Dermis blood vessel endothelial cell (primary cell): ENCODE measurements around the gene MAP7. TPM values are rescaled to one million over a fixed set of nuclear protein-coding genes. Genes with fewer than 3 reads are reported as not detected.

Experiments
- DNase-seq: peaks from one replicate; pipeline ENCODE4 v3.0.0; 2010
- total RNA-seq: library from RNA; depleted of rRNA; stranded (reverse); fragments of >200 nt; gene quantifications from 2 replicates; pipeline ENCODE4 v1.2.3, GENCODE V29; 2014

The MAP7 gene
- total RNA-seq, 1 donor from 2014 or later, result 0.34 TPM

DNA sequence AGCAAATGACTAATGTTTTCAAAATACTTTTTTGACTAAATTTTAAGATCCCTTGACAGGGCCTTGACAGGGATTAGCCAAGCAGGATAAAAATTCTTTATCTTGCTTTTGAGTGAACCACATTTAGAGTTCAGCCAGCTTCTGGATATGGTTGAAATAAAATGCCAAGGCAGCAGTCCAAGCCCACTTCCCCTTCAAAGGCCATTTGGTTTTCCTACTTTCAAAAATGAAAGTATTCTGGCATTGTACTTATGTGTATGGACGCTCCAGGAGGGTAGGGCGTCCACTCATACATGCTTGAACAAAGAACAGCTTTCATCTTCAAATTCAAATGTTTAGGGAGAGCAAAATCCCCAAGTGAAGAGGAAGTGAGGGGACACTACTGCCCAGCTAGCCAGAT, 178.3 kb downstream of the MAP7 start:
- DNase-seq, result no peak

DNA sequence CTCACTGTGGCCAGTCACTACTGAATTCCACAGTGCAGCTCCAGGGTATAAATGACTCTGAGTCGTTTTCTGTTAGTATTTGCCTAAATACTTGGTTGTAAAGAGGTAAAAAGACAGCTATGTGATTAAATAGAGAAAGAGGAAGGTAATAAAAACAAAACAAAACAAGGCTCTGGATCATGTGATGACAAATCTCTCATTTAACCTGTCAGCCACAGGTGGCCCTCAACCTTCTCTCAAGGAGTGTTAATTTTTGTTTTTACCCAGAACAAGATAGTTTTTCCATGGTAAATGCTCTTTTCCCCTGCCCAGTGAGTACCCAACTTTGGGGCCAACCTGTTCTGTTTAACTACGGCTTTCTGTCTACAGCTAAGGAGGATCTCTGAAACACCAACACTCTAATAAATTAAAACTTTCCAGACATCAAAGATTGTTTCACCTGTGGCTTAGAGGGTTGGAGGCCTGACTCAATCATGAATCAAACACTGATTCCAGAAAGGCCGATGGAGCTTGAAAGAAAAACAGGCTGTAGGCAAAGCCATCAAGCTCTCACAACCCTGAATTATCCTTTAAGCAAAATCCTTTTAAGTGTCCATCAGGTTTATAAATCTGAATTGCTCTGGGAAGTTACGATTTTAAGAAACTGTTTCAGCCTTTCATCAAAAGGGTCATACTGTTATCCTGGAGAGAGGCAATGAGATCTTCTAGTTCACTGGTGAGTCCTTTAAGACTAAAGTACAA, 179.1 kb downstream of the MAP7 start:
- no peak for DNase-seq

DNA sequence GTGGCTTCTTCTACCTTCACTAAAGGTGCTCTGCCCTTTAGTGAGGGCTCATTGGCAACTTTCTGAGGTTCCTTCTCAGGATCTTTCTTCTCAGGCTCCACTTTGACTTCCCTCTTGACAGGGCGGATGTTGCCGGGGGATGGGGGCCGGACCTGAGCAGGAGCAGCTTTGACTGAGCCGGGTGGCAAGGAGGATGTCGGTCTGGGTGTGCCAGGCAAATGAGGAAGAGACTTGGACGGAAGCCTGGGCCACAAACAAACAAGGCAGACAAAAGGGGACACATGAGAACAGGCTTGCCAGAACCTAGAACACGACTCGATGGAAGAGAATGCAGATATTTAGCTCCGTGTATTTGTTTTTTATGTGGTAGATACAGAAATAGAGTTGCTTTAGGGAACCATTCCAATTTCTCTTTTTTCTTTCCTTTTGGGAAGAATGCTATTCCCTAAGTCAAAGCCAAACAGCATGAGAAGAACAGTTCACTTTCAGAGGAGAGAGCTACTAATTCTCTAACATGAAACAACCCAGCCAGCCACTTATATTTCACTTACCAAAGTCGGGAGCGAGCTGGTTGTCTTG, 184.4 kb downstream of the MAP7 start:
- no peak for DNase-seq

DNA sequence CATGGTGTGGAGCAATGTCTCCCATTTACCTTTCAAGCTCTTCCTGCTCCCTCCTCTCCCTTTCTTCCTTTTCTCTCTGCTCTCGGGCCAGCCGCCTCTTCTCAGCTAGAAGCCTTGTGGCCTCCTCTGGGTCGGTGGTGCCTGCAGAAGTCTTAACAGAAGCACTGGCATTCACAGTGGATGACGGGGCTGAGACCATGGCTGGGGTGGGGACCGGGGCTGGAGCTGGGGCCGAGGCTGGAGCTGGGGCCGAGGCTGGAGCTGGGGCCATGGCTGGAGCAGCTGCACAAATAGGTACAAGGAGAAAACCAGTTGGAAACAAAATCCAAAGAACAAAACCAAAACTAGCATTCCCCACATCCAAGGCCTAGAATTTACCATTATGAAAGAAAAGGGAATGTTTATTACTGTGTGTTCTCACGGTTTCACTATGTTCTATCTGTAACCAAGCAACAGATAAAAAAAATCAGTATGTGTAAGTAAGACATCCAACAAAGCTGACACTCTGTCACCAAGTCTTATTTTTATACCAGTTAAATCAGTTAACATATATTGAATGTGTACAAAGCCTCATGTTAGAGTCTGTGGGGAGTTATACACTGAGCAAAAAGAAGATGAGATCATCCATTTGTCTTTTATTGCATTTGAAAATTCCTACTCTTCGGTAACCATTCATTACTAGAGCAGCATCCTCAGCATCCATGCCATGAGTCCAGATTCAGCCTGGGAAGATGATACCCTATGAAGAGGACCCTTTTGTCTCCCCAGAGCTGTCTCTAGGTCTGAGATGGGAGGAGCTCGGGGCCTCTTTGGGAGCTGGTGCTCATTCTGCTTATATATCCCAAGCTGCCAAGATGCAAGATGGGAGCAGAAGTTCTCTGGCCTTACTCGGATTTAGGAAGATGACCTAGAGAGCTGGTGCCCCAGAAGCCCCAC, 187.5 kb downstream of the MAP7 start:
- DNase-seq, result no peak

DNA sequence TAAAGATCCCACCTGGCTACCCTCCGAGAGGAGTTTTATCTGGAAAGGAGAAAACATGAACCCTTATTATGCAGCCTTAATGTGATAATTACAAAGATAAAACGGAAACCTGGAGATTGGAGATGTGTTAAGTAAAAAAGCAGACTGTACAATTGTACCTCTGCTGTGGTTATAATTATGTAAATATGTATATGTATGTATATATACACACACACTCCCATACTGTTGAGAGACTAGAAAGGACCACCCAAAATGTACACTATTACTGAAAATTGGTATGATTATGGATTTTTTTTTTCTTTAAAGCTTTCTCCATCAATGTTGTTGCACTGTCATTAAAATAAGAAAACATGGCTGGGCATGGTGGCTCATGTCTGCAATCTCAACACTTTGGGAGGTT, 188.4 kb downstream of the MAP7 start:
- DNase-seq, result no peak

DNA sequence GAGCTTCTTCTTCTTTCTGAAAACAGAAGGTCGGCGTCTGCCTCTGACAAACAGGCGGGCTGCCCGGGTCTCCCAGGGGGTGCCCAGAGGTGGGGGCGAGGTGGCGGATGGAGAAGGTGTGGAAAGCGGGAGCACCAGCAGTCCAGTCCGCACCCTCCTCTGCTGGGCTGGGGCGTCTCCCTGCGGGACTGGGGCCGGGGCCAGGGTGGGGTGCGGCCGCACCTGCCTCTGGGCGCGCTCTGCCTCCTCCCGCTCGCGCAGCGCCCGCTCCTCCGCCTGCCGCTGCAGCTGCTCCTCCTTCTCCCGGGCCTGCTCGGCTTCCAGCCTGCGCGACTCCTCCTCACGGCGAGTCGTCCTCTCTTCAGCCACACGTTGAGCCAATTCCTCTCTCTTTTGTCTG, 189.4 kb downstream of the MAP7 start:
- no peak for DNase-seq

DNA sequence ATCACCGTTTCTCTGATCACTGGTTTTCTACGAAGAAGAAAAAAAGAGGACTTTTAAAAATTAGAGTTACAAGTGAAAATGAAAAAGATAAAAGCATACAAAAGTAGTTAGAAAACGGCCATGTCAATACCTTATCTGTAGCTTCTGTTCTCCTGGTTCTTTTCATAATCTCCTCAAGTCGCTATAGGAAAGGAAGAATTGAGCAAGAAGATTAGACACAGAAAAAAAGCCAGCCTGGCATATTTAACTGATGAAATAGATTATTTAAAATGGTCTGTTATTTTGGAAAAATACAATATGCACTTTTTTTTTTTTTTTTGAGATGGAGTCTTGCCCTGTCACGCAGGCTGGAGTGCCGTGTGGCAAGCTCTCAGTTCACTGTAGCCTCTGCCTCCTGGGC, 190.4 kb downstream of the MAP7 start:
- no peak for DNase-seq

DNA sequence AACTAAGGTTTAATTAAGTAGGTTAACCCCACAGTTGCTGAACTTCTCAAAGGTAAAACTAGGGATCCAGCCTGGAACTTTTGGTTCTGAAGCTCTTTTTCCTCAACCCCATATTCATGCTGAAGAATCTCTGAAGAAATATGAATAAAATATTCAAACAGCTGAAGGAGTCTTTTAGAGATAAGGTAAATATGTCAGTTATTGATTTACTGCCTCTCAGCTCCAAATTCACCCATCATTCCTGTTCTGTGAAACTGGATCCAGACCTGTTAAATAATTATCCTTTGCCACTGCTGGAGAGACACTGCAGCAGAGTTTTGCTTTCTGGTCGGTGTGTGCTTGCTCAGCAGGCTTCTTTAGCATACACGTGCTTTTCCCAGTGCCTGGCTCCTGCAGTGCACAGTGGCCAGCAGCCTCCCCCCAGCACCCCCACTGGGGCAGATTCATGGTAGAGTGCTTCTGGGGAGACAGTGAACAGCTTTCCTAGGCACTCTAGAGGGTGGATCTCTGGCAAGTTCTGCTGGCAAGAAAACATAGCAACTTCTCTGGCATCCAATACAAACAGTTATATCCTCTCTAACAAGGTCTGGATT, 198.6 kb downstream of the MAP7 start:
- no peak for DNase-seq

DNA sequence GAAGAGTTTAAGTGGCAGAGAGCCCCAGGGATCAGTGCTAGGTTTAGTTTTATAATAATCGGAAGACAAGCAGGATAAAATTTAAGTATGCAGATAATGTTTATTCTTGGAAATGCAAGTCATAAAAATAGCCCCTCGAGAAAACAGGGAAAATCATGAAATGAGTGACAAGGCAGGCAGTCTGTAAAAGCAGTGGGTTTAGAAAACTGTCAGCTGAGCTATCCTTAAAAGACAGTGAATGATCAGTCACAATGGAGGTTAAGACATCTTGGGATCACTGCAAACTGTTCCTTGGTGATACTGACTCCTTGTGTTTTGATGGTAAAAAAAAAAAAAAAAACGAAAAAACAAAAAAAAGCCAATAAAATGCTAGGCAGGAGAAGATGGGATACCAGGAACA, 199.3 kb downstream of the MAP7 start:
- no peak for DNase-seq

DNA sequence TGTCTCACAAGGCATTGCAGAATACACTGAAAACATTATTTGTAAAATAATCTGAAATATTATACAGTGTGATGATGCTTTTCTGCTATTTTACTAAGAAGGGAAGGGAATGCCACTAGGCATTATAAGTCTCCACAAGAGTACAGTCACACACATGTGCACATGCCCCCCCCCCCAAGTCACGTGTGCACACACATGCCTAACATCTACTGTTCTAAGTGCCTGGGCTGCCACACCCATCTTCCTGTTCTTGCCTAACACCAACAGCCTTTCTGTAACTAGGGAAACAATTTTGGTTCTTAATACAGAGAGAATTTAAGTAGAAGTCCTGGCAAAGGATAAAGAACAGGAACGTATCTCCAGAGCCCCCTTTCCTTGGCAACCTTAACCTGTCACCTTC, 202.4 kb downstream of the MAP7 start:
- DNase-seq, result no peak

DNA sequence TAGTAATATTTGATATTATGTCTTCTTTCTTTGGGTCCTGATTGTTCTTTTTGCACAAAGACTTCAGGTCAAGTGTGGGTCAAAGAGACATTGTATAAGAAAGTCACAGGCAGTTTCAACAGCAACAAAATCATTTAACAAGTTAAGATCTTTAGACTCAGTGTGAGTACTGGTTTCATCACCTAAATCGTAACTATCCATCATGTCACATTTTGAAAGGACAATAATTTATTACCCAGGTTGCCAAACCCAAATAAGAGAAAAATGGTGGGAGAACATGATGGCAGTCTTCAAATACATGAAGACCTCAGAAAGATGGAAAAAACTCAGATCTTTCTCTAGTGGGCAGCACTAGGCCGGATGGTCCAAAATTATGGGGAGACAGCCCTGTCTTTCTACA, 205.1 kb downstream of the MAP7 start:
- no peak for DNase-seq

DNA sequence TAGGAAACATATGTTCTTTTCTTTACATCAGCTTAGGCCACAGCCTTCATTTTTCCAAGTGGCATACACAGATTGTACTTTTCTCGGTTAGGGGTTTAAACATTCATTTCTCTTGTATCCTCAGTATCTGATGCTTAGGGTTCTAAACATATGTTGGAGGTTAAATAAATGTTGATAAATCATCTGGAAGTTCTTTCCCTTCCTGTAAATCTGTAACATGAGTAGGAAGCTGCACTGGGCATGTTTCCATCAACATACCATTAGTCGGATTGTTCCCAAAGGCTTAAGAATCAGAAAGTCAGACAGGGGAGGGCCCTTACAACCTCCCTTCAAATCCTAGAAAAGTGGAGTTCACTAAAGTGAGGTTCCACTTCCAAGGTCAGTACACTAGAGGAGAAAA, 205.8 kb downstream of the MAP7 start:
- peak; percentile 5 for DNase-seq

DNA sequence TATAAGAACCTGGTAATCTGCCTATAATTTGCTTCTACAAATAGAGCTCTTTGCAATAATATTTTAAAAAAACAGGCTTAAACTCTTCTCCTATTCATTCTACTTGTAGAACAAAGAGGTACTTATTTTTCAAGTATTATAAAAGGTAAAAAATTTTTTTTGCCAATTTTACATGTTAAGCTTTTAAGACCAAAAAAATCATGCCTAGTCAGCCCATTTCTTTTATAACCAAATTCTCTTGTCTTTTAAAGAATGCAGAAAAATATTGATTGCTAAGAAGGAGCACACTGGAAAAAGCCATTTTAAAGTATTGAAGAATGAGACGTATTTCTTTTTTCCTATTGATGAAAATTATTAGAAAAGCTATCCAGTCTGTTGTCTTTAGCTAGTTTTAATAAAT, 206.5 kb downstream of the MAP7 start:
- no peak for DNase-seq

DNA sequence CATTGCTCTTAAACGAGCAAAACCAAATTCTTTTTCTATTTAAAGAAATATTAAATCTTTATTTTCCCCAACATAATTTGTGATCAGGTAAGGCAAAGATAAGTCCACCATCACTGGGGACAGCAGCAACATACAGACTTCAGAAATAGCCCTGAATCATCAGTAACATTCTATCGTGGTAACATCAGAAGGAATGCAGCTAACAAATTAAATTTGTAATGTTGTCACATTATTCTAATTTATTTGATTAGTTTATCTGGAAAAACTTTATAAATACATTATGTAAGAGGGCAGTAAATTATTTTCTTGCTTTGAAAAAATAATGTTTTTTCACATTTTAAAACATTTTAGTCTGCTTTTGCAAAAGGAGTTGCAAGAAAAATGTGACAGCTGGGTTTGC, 206.9 kb downstream of the MAP7 start:
- DNase-seq, result no peak

DNA sequence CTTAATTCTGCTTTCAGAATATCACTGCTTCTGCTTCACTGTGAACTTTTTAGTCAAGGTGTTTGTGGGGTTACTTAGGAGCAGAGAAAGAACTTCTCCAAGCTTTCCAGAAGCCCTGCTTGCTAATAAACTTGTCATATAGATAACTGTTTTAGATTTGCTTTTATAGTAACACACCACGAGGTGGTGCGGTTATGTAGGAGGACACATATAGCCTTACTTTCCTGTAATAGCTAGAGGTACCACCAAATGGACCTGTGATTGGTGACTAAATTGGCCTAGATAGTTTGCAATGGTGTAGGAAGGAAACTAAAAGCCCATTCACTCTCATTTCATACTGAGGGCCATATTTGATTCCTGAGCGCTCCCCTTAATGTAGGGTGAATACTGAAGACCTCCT, 208.3 kb downstream of the MAP7 start:
- DNase-seq, result peak; percentile 6

DNA sequence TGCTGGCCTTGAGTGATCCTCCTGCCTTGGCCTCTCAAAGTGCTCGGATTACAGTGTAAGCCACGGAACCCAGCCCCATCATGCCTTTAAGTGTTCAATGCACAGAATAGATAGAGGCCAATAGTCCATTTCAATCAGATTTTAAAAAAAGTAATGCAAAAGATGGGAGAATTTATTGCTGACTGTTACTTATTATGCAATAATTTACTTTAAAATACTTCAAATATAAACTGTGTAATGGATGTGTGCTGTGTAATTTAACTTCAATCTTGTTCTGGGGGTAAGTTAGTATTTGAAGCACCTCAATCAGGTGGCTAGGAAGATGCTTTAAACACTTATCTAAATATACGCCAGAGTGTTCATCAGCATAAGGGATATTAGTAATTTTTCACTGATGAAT, 208.9 kb downstream of the MAP7 start:
- DNase-seq, result no peak

DNA sequence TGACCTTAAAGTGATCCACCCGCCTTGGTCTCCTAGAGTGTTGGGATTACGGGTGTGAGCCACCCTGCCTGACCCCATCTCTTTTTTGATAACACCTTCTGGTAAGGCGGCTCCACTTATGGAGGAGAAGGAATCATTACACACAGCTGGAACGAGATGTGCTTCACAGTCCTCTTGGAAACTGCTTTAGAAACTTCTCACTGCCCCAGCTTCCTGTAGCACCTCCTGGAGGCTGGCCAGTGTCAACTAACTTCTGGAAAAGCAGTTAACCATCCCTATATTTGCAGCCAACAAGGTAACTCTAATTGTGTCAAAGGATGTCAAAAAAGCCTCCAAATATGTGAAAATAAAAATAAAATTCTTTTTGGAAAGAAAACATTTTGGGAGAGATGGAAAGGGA, 211.7 kb downstream of the MAP7 start:
- no peak for DNase-seq

DNA sequence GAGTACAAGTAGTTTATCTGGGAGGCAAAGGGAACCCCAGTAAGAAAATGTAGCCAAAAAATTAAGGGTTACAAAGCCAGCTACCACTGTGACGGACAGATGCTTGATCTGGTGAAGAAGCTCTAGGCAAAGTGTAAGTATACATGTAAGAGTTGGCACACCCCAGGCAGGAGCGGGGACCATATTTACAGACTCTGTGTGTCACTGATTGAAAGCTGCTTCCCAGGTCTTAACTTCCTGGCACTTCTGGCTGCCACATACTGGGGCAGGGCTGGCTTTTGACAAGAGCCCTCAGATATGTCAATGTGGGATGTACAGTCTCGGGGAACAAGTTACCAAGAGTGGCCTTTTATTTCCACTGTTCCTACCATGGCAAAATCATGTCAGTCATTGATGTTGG, 212.6 kb downstream of the MAP7 start:
- DNase-seq, result no peak

DNA sequence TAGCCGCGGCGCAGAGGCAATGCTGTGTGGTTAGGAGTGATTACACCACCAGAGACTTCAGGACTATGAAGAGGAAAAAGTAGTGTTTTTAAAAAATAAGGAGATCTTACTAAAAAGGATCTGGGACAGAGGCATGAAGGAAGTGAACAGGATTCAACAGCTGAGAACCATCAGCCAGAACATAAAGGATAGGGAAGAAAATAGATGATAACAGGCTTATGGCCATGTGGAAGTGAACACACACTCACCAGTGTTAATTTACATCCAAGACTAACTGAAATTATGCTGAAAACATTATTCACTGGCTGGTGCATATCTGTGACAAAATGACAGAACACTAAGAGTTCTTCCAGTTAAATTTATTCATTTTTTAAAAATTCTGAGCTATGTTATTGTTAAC, 213.1 kb downstream of the MAP7 start:
- no peak for DNase-seq

DNA sequence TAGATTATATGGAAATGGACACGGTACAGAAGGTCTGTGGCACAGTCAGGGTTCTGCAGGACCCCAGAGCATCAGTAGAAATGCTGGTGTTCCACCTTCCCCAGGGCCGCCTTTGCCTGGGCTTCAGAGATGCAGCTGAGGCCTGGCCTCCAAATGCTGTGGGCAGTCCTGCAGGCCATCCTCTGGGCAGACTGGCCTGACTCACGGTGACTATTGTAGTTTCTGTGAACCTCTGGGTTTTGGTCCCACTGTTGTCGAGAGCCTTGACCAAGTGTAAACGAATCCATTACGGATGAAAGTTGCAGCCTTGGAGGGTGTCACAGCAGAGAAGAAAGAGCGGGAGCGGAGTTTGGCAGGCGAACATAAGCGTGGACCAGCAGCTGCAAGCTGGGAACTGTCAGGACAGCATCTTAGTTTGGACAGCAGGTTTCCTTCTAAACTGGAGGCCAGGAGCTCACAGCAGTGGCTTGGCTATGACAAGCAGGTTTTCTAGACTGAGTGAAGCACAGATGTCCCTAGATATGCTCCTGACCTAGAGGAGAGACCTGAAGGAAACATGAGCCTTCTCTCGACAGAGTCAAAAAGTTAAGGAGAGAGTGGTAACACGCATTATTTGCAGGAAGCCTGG, 214.4 kb downstream of the MAP7 start:
- no peak for DNase-seq

DNA sequence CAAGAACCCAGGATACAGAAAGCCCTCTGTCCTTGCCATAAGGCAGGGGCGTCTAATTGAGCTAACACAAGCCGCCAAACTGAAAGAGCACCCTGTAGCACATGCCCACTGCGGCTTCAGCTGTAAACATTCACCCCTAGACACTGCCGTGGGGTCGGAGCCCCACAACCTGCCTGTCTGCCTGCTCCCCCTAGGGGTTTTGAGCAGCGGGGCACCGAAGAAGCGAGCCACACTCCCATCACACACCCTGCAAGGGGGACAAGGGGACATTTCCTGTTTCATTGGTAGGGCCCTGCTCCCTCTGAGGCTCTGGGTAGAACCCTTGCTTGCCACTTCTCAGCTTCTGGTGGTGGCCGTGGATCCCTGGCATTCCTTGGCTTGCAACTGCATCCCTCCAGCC, 215.4 kb downstream of the MAP7 start:
- DNase-seq, result no peak

DNA sequence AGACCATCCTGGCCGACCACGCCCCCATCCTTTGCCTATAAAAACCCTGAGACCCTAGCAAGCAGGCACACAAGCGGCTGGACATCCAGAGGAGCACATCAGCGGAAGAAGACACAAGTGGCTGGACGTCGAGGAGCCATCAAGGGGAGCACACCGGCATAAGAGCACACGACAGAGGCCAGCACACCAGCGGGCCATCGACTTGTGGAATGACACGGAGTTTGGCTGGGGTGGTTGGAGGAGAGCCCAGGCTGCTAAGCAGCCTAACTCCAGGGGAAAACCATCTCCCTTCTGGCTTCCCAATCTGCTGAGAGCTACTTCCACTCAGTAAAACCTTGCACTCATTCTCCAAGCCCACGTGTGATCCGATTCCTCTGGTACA, 215.8 kb downstream of the MAP7 start:
- DNase-seq, result no peak
